PC-3 (cell line): ENCODE results near the gene SCAPER.
"Not testable (repeated sequence)": the region's sequence is repeated elsewhere in the genome, so short reads cannot be mapped to it uniquely, and the experiment has no call there.

Experiments
- CTCF ChIP-seq: fragments of 300-600 bp; sonication (generic); conservative IDR thresholded peaks from 2 replicates; pipeline ENCODE4 v1.5.1; 2017; ENCODE audit warnings: antibody characterized with exemption, low read depth, mild to moderate bottlenecking, low read length
- EZH2 ChIP-seq: fragments of 300-600 bp; sonication (generic); IDR thresholded peaks from one replicate; pipeline ENCODE4 v1.6.1; 2017; ENCODE audit warnings: antibody characterized with exemption, mild to moderate bottlenecking, low read length; ENCODE audit not compliant: unreplicated experiment
- EZH2phosphoT487 ChIP-seq: fragments of 300-600 bp; sonication (generic); IDR thresholded peaks from 2 replicates; pipeline ENCODE4 v1.6.1; 2018; ENCODE audit warnings: mild to moderate bottlenecking, antibody characterized with exemption, low read length, borderline replicate concordance

GRCh38 chr15:76687592-76687991 is 217.5 kb downstream of the SCAPER start:
- TF ChIP-seq CTCF, EZH2phosphoT487, EZH2: not testable (repeated sequence)
